B cell (primary cell): Measurements from ENCODE around the gene WDR4. TPM values are rescaled to one million over a fixed set of nuclear protein-coding genes. Genes with fewer than 3 reads are reported as not detected.

ENCODE experiments used
- ATAC-seq: fragments of 200-7000 bp; cut with Tn5 transposase; one replicate; pipeline ENCODE4 v1.10.0; 2021; ENCODE audit warnings: low read depth, mild to moderate bottlenecking, moderate number of reproducible peaks, moderate library complexity
- CTCF ChIA-PET: fragments of 350-600 bp; sonication (Branson Sonifier 250); formaldehyde crosslinking; loops from one replicate; lab custom pipeline; 2021; ENCODE audit warnings: antibody characterized with exemption, inconsistent platforms; lab: Charles Lee
- POLR2A ChIA-PET: fragments of 350-600 bp; sonication (Branson Sonifier 250); formaldehyde crosslinking; loops from one replicate; lab custom pipeline; 2021; ENCODE audit warnings: antibody characterized with exemption; lab: Charles Lee
- DNase-seq: peaks from one replicate; pipeline ENCODE4 v3.0.0; 2013
- H2AFZ ChIP-seq: 2 replicates; pipeline ENCODE4 v1.6.1; 2012; ENCODE audit warnings: mild to moderate bottlenecking, low read depth, low read length; ENCODE audit not compliant: insufficient read depth, poor library complexity, severe bottlenecking
- H3K27ac ChIP-seq, 2 donors: 1 replicate in 1 of 2; 2 replicates in 1 of 2; pipeline ENCODE4 v1.5.1; 2012 to 2013; ENCODE audit warnings: low read length in 2 of 2, mild to moderate bottlenecking in 2 of 2, moderate library complexity in 1 of 2
- H3K27me3 ChIP-seq, 4 experiments: fragments of 200-600 bp in 1 of 4; sonication (generic) in 1 of 4; replicated peaks in 1 of 4; 1 replicate in 2 of 4; 2 replicates in 2 of 4; pipeline versions ENCODE4 v1.6.1 to v1.7.0; 2013 to 2016; ENCODE audit warnings: low read length in 3 of 4, mild to moderate bottlenecking in 2 of 4, mixed read lengths in 1 of 4, moderate library complexity in 1 of 4; ENCODE audit not compliant: insufficient read depth in 4 of 4, control insufficient read depth in 3 of 4; ENCODE audit errors: control extremely low read depth in 1 of 4
- H3K36me3 ChIP-seq, 2 experiments: replicated peaks in 1 of 2; 1 replicate in 1 of 2; 2 replicates in 1 of 2; pipeline versions ENCODE4 v1.6.1 to v1.7.1; 2013; ENCODE audit warnings: low read length in 1 of 2; ENCODE audit not compliant: insufficient read depth in 2 of 2, control insufficient read depth in 1 of 2; ENCODE audit errors: control extremely low read depth in 1 of 2, extremely low read depth in 1 of 2
- H3K4me1 ChIP-seq, 2 donors: fragments of 200-600 bp in 1 of 2; sonication (generic) in 1 of 2; 1 replicate in 1 of 2; 2 replicates in 1 of 2; pipeline versions ENCODE4 v1.5.1 to v1.6.1; 2013 to 2017; ENCODE audit warnings: low read length in 2 of 2; ENCODE audit not compliant: control insufficient read depth in 2 of 2, insufficient read depth in 2 of 2
- H3K4me2 ChIP-seq: replicated peaks from 2 replicates; pipeline ENCODE3; 2012; ENCODE audit warnings: mild to moderate bottlenecking, low read depth, low read length; ENCODE audit not compliant: poor library complexity, severe bottlenecking
- H3K4me3 ChIP-seq, 5 experiments: fragments of 200-600 bp in 1 of 5; sonication (generic) in 1 of 5; 1 replicate in 3 of 5; 2 replicates in 2 of 5; pipeline versions ENCODE4 v1.5.1 to v1.7.0; 2011 to 2016; ENCODE audit warnings: low read length in 4 of 5, mild to moderate bottlenecking in 4 of 5, low read depth in 2 of 5, control low read depth in 1 of 5, moderate library complexity in 1 of 5; ENCODE audit not compliant: insufficient read depth in 1 of 5; ENCODE audit errors: control extremely low read depth in 1 of 5, extremely low read depth in 1 of 5
- H3K79me2 ChIP-seq: fragments of 200-600 bp; sonication (generic); one replicate; pipeline ENCODE4 v1.6.0; 2016; ENCODE audit warnings: low read length; ENCODE audit not compliant: control insufficient read depth, insufficient read depth
- H3K9ac ChIP-seq: fragments of 200-600 bp; sonication (generic); 2 replicates; pipeline ENCODE4 v1.6.1; 2017; ENCODE audit warnings: mild to moderate bottlenecking, low read length, moderate library complexity
- H3K9me3 ChIP-seq, 3 donors: one replicate each; pipeline versions ENCODE4 v1.6.1 to v1.7.1; 2013; ENCODE audit warnings: low read length in 2 of 3; ENCODE audit not compliant: control insufficient read depth in 2 of 3, insufficient read depth in 1 of 3; ENCODE audit errors: control extremely low read depth in 1 of 3
- H4K20me1 ChIP-seq: 2 replicates; pipeline ENCODE4 v1.6.0; 2012; ENCODE audit warnings: mild to moderate bottlenecking, low read length; ENCODE audit not compliant: insufficient read depth, control insufficient read depth, poor library complexity, severe bottlenecking
- H3K27ac Mint-ChIP-seq: one replicate; pipeline ENCODE4 v1.8.0; 2021; ENCODE audit warnings: mixed read lengths
- H3K27me3 Mint-ChIP-seq: one replicate; pipeline ENCODE4 v1.8.0; 2021; ENCODE audit warnings: mixed read lengths
- H3K4me1 Mint-ChIP-seq: one replicate; pipeline ENCODE4 v1.8.0; 2021; ENCODE audit warnings: mixed read lengths
- H3K4me3 Mint-ChIP-seq: one replicate; pipeline ENCODE4 v1.8.0; 2021; ENCODE audit warnings: mixed read lengths
- H3K9me3 Mint-ChIP-seq: one replicate; pipeline ENCODE4 v1.8.0; 2022; ENCODE audit warnings: mixed read lengths; ENCODE audit not compliant: insufficient read depth
- CTCF ChIP-seq: fragments of 200-600 bp; IDR thresholded peaks from one replicate; pipeline ENCODE4 v1.8.0; 2022; ENCODE audit warnings: antibody characterized with exemption, mild to moderate bottlenecking
- EZH2 ChIP-seq: IDR thresholded peaks from 2 replicates; pipeline ENCODE4 v1.6.1; 2012; ENCODE audit warnings: borderline replicate concordance, low read depth, mild to moderate bottlenecking, moderate library complexity, low read length; ENCODE audit not compliant: insufficient read depth, poor library complexity, severe bottlenecking
- WGBS: methylation state at CpG from one replicate; pipeline ENCODE4 v1.1.5; 2013; ENCODE audit warnings: missing lambda C conversion rate; ENCODE audit not compliant: insufficient coverage; 5-methylcytosine and 5-hydroxymethylcytosine counted together
- intact Hi-C: fragments of 100-400 bp; cut with micrococcal nuclease; formaldehyde crosslinking; loops from one replicate; pipeline ENCODE4 v1.10.0; 2022
- polyA plus RNA-seq: library from polyadenylated mRNA; depleted of rRNA; stranded (reverse); fragments of >200 nt; gene quantifications from 2 replicates; pipeline ENCODE4 v1.2.3, GENCODE V29; 2012
- total RNA-seq, 2 donors: library from RNA; stranded (reverse); fragments of 120-200 nt in 1 of 2; gene quantifications; 1 replicate in 1 of 2; 2 replicates in 1 of 2; pipeline versions ENCODE4 v1.2.3 to v1.2.4, GENCODE V29; 2013 to 2022

WDR4 gene
- total and polyA plus RNA-seq, 2 donors (not counting 1 experiment from before 2014, with no cell fraction given) = 17.7 to 40.1 TPM

GRCh38 chr21:42811960-42812359 is 67.4 kb downstream of the WDR4 start:
- TF ChIP-seq EZH2 (no peak), CTCF (no peak)
- intact Hi-C loops = loop anchor here (10.0 kb wide), 1 partner anchor 77 kb away; no protein-coding TSS in a partner anchor
- Histone ChIP-seq H3K4me3 (no peak overlapping the region), H3K36me3 (no peaks in the 10 kb centered on the region), H2AFZ (no peak overlapping the region), H3K4me1 (no peaks in the 10 kb centered on the region), H3K9me3 (peaks cover 0 to 9% (median 2%) of the 10 kb centered on the region in 3 donors), H3K27me3 (no peaks in the 10 kb centered on the region), H4K20me1 (no peaks in the 10 kb centered on the region), H3K4me2 (no peak overlapping the region), H3K27ac (no peak overlapping the region), H3K79me2 (no peaks in the 10 kb centered on the region), H3K9ac (no peak overlapping the region)
- ChIA-PET POLR2A (no interaction called here), CTCF (no interaction called here)
- Mint-ChIP-seq H3K27ac (no peak overlapping the region), H3K27me3 (peaks cover 12% of the 10 kb centered on the region), H3K4me3 (no peak overlapping the region), H3K4me1 (no peaks in the 10 kb centered on the region), H3K9me3 (no peaks in the 10 kb centered on the region)
- ATAC-seq = no peak
- DNase-seq = no peak
- WGBS = 68% methylated on average over 5 of the region's 6 CpGs

GRCh38 chr21:42809577-42810475 is 69.5 kb downstream of the WDR4 start:
- CTCF ChIA-PET = no interaction called here
- DNase-seq = no peak

More at GRCh38 chr21:42809577-42810475, 69.5 kb downstream of the WDR4 start:
- no peak overlapping the region for H3K4me3 Mint-ChIP-seq
- no peaks in the 10 kb centered on the region for H3K4me1 ChIP-seq
- no peak for ATAC-seq
- TF ChIP-seq CTCF (no peak), EZH2 (no peak)
- H3K27me3 Mint-ChIP-seq = peaks cover 16% of the 10 kb centered on the region
- no peaks in the 10 kb centered on the region for H3K9me3 Mint-ChIP-seq
- 98% methylated on average over 17 of the region's 18 CpGs for WGBS
- H3K36me3 ChIP-seq = no peaks in the 10 kb centered on the region
- H3K9me3 ChIP-seq = peaks cover 0 to 4% (median 0%) of the 10 kb centered on the region in 3 donors
- intact Hi-C loops = loop anchor here (10.0 kb wide), 1 partner anchor 75 kb away; no protein-coding TSS in a partner anchor
- POLR2A ChIA-PET = interaction anchor here (0.6 kb wide), 1 partner anchor 513 kb away, joined by 3 read pairs; no protein-coding TSS in a partner anchor
- no peaks in the 10 kb centered on the region for H4K20me1 ChIP-seq
- no peak overlapping the region for H3K4me3 ChIP-seq
- no peak overlapping the region for H3K27ac ChIP-seq
- H3K4me2 ChIP-seq = no peak overlapping the region
- H3K27me3 ChIP-seq = no peaks in the 10 kb centered on the region
- H3K79me2 ChIP-seq = no peaks in the 10 kb centered on the region
- H3K27ac Mint-ChIP-seq = no peak overlapping the region
- no peaks in the 10 kb centered on the region for H3K4me1 Mint-ChIP-seq
- no peak overlapping the region for H3K9ac ChIP-seq
- H2AFZ ChIP-seq = no peak overlapping the region
